ENCODE measurements around the gene PTPRM. TPM values are rescaled to one million over a fixed set of nuclear protein-coding genes. Genes with fewer than 3 reads are reported as not detected.

PTPRM gene
- total RNA-seq, 1 donor from 2014 or later = 257 TPM

- intact Hi-C loops (cut with DNase I) = loop anchor here (10.0 kb wide), 2 partner anchors 363 to 783 kb away; no protein-coding TSS in a partner anchor
- no peak for TF ChIP-seq CTCF (IDR thresholded peaks at IDR 0.05)
- Histone ChIP-seq H3K27ac (no peak overlapping the region), H3K27me3 (no peaks in the 10 kb centered on the region), H3K36me3 (no peaks in the 10 kb centered on the region), H3K4me3 (no peak overlapping the region), H3K9me3 (no peaks in the 10 kb centered on the region), H3K4me1 (peaks cover 0 to 13% of the 10 kb centered on the region in 2 donors)
- DNase-seq (ENCODE audit: low spot score in 2 of 2) = no peak
Measured at GRCh38 chr18:7561909-7562460, 5.1 kb upstream of the PTPRM start.

- no peaks in the 10 kb centered on the region for H3K27me3 ChIP-seq
- no peak for DNase-seq (ENCODE audit: low spot score in 2 of 2)
- H3K36me3 ChIP-seq = no peaks in the 10 kb centered on the region
- no peak for TF ChIP-seq CTCF (IDR thresholded peaks at IDR 0.05)
- peaks cover 0 to 13% of the 10 kb centered on the region in 2 donors for H3K4me1 ChIP-seq
- intact Hi-C loops (cut with DNase I) = loop anchor here (10.0 kb wide), 2 partner anchors 362 to 782 kb away; no protein-coding TSS in a partner anchor
- no peaks in the 10 kb centered on the region for H3K9me3 ChIP-seq
- H3K27ac ChIP-seq = no peak overlapping the region
- no peak overlapping the region for H3K4me3 ChIP-seq
Measured at GRCh38 chr18:7562491-7562890, 4.6 kb upstream of the PTPRM start.

- H3K4me3 ChIP-seq = peak overlapping the region in 1 of 2 donors; percentile 85
- H3K36me3 ChIP-seq = no peaks in the 10 kb centered on the region
- intact Hi-C loops (cut with DNase I) = loop anchor here (2.0 to 10.0 kb wide), 10 partner anchors 33 to 779 kb away; no protein-coding TSS in a partner anchor
- H3K27ac ChIP-seq = peak overlapping the region; percentile 88 to 100
- no peaks in the 10 kb centered on the region for H3K27me3 ChIP-seq
- TF ChIP-seq CTCF (IDR thresholded peaks at IDR 0.05) = no peak
- H3K4me1 ChIP-seq = peaks cover 0 to 22% of the 10 kb centered on the region in 2 donors
- H3K9me3 ChIP-seq = no peaks in the 10 kb centered on the region
- DNase-seq (ENCODE audit: low spot score in 2 of 2) = no peak
Measured at GRCh38 chr18:7565677-7566076, 1.4 kb upstream of the PTPRM start.

- Histone ChIP-seq H3K27ac (peak overlapping the region; percentile 88 to 100), H3K36me3 (no peaks in the 10 kb centered on the region), H3K4me1 (peaks cover 0 to 22% of the 10 kb centered on the region in 2 donors), H3K27me3 (no peaks in the 10 kb centered on the region), H3K4me3 (peak overlapping the region; percentile 85 to 96), H3K9me3 (no peaks in the 10 kb centered on the region)
- DNase-seq (ENCODE audit: low spot score in 2 of 2) = no peak
- no peak for TF ChIP-seq CTCF (IDR thresholded peaks at IDR 0.05)
- intact Hi-C loops (cut with DNase I) = loop anchor here (2.0 to 10.0 kb wide), 10 partner anchors 33 to 779 kb away; no protein-coding TSS in a partner anchor
Measured at GRCh38 chr18:7566244-7566566, 911 bp upstream of the PTPRM start.

DNA sequence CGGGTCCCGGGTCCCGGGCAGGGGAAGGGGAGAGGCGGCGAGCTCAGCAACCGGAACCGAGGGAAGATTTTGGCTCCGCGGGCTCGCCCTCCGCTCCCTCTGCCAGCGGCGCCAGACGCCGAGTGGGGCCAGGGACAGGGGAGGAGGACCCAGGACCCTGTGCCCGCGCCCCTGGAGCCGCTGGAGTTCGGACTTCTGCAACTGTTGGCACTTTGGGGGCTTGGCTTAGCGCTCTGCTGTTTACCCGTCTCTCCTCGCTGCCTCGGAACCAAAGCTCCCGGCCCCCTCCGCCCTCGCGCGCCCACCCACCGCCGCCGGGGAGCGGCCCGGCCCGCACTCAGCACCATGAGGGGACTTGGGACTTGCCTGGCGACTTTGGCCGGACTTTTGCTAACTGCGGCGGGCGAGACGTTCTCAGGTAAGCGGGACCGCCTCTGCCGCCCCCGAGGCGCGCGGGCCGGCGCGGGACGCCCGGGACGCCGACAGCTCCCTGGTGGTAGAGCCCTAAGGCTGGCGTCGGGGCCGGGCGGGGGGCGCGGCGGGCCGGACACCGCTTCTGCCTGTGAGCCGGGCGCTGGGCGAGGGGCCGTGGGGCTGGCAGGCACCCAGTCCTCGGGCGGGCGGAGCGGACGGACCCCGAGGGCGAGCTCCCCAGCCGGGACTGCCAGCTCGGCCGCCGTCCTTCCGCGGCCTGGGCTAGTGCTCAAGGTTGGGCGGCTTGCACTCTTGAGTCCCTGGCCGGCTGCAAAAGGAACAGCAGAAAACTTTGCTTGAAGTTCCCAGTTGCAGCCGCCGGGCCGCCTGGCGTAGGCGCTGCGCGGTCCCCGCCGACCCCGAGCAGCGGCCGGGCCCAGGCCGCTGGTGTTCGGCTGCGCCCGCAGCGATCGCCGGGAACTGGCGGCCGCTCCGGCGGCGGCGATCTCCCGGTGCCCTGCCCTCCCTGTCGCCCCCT, 634 bp downstream of the PTPRM start:
- Histone ChIP-seq H3K4me3 (peak overlapping the region; percentile 85 to 96), H3K36me3 (no peaks in the 10 kb centered on the region), H3K27me3 (no peaks in the 10 kb centered on the region), H3K4me1 (peaks cover 0 to 27% of the 10 kb centered on the region in 2 donors), H3K27ac (peak overlapping the region; percentile 93 to 98), H3K9me3 (no peaks in the 10 kb centered on the region)
- DNase-seq (ENCODE audit: low spot score in 2 of 2) = peak in 1 of 2 donors; percentile 73
- peak in 1 of 3 experiments; percentile 4 for TF ChIP-seq CTCF (IDR thresholded peaks at IDR 0.05)
- intact Hi-C loops (cut with DNase I) = loop anchor here (2.0 to 10.0 kb wide), 11 partner anchors 31 to 777 kb away; no protein-coding TSS in a partner anchor

Data from ascending aorta (tissue), 2 donors.